Measurements from ENCODE around the gene CCL7. TPM values are rescaled to one million over a fixed set of nuclear protein-coding genes. Genes with fewer than 3 reads are reported as not detected.

Gene CCL7
- total and polyA plus RNA-seq, 9 of the 15 experiments (the other 6 are each of a cell fraction or from before 2014, with no cell fraction given), result not detected

DNA sequence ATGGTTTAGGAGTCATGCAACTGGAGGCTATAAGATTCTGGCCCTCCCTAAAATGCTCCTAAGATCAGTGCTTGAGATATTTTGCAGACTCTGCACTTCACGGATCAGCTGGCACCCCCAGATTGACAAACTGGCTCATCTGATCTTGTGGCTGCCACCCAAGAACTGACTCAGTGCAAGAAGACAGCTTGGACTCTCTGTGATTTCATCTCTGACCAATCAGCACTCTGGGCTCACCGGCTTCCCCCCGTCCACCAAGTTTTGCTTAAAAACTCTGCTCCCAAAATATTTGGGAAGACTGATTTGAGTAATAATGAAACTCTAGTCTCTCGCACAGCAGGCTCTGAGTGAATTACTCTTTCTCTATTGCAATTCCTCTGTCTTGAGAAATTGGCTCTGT lies 41.2 kb upstream of the CCL7 start:
- no peak for FAIRE-seq
- BruUV-seq (replicated peaks), result no TSS peak

More for the DNA sequence above, 41.2 kb upstream of the CCL7 start:
- Histone ChIP-seq H3K36me3 (ENCODE audit: control insufficient read depth, insufficient read depth, low read length) (no peaks in the 10 kb centered on the region), H3K9me3 (replicated peaks; ENCODE audit: control insufficient read depth, insufficient read depth, low read depth, low read length) (no peaks in the 10 kb centered on the region), H3K79me2 (ENCODE audit: control insufficient read depth, insufficient read depth, low read length) (no peaks in the 10 kb centered on the region), H3K27ac (ENCODE audit: extremely low read depth, low read depth, low read length) (no peak overlapping the region), H4K20me1 (replicated peaks; ENCODE audit: control insufficient read depth, insufficient read depth, low read length) (no peaks in the 10 kb centered on the region), H3K4me1 (replicated peaks in 1 of 2; ENCODE audit: control insufficient read depth in 2 of 2, insufficient read depth in 2 of 2, low read length in 2 of 2) (no peaks in the 10 kb centered on the region), H3K9me1 (ENCODE audit: control insufficient read depth, insufficient read depth, low read length) (no peaks in the 10 kb centered on the region), H2AFZ (ENCODE audit: low read depth, low read length) (no peak overlapping the region), H3K4me2 (ENCODE audit: insufficient read depth, low read length) (no peak overlapping the region), H3K4me3 (no peak overlapping the region), H3K9ac (ENCODE audit: insufficient read depth in 1 of 2, low read depth in 2 of 2, low read length in 2 of 2) (no peak overlapping the region), H3K27me3 (ENCODE audit: control insufficient read depth in 2 of 2, insufficient read depth in 2 of 2, low read length in 2 of 2) (no peaks in the 10 kb centered on the region; a peak in 1 of 5 replicates)
- ChIA-PET CTCF (ENCODE audit: low intra/inter-chr PET ratio) (no interaction called here), POLR2A (no interaction called here)
- intact Hi-C loops (cut with micrococcal nuclease) (no loop called here), in situ Hi-C loops (cut with MboI) (no loop called here)
- 3% methylated on average over 4 of the region's 4 CpGs for WGBS (ENCODE audit: insufficient coverage, low coverage, missing lambda C conversion rate)
- ATAC-seq, result no peak
- no peak for TF ChIP-seq MED1 (CRISPR knock-in tag; IDR thresholded peaks at IDR 0.05; ENCODE audit: borderline replicate concordance)
- no peak for TF ChIP-seq MCM2 (IDR thresholded peaks at IDR 0.05; ENCODE audit: low read depth)
- no peak for TF ChIP-seq TCFL5 (CRISPR knock-in tag; conservative IDR thresholded peaks at IDR 0.05)
- TF ChIP-seq CREB3 (tag; conservative IDR thresholded peaks at IDR 0.05; ENCODE audit: low read depth), result no peak
- TF ChIP-seq, protein P1, sequence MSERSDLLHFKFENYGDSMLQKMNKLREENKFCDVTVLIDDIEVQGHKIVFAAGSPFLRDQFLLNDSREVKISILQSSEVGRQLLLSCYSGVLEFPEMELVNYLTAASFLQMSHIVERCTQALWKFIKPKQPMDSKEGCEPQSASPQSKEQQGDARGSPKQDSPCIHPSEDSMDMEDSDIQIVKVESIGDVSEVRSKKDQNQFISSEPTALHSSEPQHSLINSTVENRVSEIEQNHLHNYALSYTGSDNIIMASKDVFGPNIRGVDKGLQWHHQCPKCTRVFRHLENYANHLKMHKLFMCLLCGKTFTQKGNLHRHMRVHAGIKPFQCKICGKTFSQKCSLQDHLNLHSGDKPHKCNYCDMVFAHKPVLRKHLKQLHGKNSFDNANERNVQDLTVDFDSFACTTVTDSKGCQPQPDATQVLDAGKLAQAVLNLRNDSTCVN (CRISPR knock-in tag; IDR thresholded peaks at IDR 0.05), result no peak
- no peak for DNase-seq (ENCODE audit: extremely low read depth in 1 of 4, low spot score in 3 of 4)
